Spleen (tissue), 7 donors: ENCODE results near the gene S100A1.

Source experiments
- POLR2A ChIP-seq, 3 donors: fragments of 450-650 bp; IDR thresholded peaks; one replicate each; pipeline ENCODE4 v1.5.1; 2017; ENCODE audit warnings: antibody characterized with exemption in 3 of 3, mild to moderate bottlenecking in 1 of 3
- POLR2AphosphoS5 ChIP-seq, 3 donors: sonication (generic); formaldehyde crosslinking; IDR thresholded peaks; one replicate each; pipeline ENCODE4 v1.5.1; 2017; ENCODE audit warnings: antibody characterized with exemption in 3 of 3
- TF ChIP-seq, protein P1 (sequence below), 11 experiments: fragments of 200-600 bp in 7 of 11; fragments of 450-650 bp in 4 of 11; sonication (generic) in 4 of 11; IDR thresholded peaks in 8 of 11; conservative IDR thresholded peaks in 3 of 11; 1 replicate in 7 of 11; 2 replicates in 4 of 11; pipeline versions ENCODE4 v1.4.0 to v1.8.0; 2016 to 2021; ENCODE audit warnings: antibody characterized with exemption in 11 of 11, inconsistent platforms in 4 of 11, mild to moderate bottlenecking in 1 of 11
- donor health status: DM: no; HTN: no; CAD: no; lungs with moderate emphysema.
- donor health status: DM: no; HTN: no; CAD: no.
- donor health status: DM: no; HTN: no; CAD: no.

DNA sequence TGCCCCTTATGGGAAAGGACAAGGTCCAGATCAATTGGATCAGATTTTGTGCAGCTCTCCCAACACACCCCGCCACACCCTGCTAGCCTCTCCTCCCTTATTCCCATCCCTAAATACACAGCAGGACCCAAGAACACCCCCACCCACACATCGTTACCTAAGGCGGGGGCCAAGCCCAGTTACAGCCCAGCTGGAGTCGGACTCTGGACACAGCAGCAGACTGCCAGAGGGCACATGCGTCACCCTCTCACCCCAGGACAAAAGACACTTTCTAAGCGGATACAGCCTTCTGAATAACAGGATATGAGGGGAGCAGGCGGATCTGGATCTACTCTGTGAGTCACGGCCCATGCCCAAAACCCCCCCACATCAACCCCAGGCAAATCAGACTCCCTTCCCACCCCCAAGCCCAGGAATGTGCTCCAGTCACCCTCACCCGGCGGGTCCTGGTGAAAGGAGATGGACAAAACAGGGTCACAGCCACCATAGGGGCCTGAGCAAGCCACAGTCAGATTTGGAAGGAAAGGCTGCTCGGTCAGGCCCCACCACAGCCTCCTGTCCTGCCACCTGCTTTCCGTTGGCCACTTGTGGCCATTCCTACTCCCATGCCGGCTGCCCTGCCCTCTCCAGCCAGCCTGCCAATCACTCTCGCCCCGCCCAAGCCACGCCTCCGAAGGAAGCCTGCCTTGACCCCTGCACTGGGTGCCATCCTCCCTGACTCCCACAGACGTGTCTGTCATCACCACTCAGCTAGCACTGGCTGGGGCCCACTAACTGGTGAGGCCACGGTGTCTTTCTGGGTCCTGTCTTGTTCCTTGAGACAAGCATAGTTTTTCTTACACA, 19.3 kb upstream of the S100A1 start:
- peak in 1 of 3 donors; percentile 61 for TF ChIP-seq POLR2A (IDR thresholded peaks at IDR 0.05)
- peak; percentile 80 to 92 (median 90) for TF ChIP-seq POLR2AphosphoS5 (IDR thresholded peaks at IDR 0.05)
- TF ChIP-seq, protein P1, sequence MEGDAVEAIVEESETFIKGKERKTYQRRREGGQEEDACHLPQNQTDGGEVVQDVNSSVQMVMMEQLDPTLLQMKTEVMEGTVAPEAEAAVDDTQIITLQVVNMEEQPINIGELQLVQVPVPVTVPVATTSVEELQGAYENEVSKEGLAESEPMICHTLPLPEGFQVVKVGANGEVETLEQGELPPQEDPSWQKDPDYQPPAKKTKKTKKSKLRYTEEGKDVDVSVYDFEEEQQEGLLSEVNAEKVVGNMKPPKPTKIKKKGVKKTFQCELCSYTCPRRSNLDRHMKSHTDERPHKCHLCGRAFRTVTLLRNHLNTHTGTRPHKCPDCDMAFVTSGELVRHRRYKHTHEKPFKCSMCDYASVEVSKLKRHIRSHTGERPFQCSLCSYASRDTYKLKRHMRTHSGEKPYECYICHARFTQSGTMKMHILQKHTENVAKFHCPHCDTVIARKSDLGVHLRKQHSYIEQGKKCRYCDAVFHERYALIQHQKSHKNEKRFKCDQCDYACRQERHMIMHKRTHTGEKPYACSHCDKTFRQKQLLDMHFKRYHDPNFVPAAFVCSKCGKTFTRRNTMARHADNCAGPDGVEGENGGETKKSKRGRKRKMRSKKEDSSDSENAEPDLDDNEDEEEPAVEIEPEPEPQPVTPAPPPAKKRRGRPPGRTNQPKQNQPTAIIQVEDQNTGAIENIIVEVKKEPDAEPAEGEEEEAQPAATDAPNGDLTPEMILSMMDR (IDR thresholded peaks at IDR 0.05 in 8 of 11, conservative IDR thresholded peaks at IDR 0.05 in 3 of 11) = no peak
